ENCODE measurements around the gene SYPL1.
"Not testable (repeated sequence)": the region's sequence is repeated elsewhere in the genome, so short reads cannot be mapped to it uniquely, and the experiment has no call there.

Gene SYPL1

DNA sequence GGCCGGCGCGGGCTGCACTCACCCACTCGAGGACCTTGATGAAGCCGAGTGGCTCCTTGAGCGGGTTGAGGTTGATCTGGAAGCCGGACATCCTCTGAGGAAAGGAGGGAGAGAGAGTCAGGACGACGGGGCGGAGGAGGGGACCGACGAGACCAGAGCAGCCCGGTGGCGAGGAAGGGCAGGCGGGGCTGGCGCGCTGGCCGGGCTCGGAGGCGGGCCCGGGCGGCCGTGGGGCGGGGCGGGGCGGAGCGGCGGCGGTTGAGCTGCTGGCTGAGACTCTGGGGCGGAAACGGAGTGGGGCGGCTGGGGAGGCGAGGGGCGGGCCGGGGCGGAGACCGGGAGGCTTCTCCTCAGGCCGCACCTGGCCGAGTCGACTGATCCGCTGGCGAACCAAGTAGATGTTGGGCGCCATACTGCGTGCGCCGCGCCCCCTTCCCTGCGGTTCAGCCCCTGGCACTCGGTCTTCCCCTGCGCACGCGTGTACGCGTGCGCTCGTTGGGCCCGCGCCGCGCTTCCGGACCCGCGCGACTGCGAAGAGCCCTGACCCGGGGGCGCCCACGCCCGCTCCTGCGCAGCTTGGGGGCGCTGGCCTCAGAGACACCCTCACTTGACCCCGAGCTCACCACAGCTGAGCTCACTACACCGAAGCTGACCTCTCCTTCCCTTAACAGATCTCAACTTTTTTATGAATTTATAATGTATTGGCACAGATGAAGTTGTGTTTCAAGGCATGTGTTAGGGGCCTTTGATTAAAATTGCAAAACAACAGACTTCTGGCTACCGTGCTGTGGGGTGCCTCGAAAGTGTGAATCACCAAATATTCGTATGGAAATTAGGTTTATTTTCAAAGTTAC, at the start of gene SYPL1:
Gene SYPL1 (minus strand): TSS at position 195 of the 854 bp plus-strand sequence. CDS start 104 bp downstream, at position 91.
- DNase-seq, result peak; percentile 94 to 97 (median 97)

DNA sequence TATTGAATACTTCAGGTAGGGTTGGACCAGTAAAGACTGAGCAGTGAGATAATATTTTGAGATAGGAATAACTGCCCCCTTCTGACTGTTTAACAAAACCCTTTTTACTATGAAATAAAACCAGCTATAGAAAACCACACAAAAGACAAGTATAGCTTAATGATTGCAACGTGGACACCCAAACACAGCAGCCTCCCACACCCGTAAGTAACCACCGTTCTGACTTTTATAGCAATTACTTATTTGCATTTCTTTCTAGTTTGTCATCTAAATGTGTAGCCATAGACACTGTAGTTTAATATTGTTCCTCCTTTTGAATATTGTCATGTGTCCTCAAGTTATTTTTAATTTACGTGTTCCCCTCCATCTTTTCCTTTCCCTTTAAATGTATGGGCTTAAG, 42.9 kb upstream of the SYPL1 start:
- DNase-seq, result no peak

DNA sequence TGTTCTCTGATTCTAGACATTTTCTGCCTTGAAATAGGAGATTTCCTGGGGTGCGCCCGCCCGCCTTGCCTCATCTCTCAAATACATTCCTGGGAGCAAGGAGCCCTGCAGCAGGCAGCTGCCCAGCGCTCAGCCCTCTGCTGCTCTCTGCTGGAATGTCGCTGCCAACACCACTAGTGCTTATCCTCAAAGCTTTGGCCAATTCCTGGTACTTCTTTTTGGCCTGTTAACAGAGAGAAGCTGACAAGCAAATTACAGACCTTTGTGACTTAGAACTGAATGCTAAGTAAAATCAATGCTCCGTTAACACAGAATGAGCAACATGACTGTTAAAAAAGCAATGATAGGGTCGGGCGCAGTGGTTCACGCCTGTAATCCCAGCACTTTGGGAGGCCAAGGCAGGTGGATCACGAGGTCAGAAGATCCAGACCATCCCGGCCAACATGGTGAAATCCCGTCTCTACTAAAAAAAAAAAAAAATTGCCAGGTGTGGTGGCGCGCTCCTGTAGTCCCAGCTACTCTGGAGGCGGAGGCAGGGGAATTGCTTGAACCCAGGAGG, 41.9 kb upstream of the SYPL1 start:
- peak; percentile 63 to 87 (median 76) for DNase-seq

DNA sequence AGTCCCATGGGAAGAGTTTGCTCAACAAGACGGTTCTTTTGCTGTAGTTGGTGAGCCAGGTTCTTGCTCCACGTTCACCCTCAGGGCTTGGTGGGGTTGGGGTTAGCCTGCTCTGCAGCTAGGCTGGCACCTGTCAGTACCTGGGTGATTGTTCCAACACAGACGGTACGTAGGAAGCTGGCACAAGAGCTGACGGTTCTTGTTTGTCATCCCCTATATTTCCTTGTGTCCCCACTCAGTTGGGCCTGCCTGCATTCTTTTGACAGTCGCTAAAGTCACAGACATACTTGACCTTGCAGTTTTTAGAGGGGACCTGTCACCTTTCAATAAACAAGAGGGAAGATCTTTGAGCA, 40.2 kb upstream of the SYPL1 start:
- DNase-seq, result no peak

DNA sequence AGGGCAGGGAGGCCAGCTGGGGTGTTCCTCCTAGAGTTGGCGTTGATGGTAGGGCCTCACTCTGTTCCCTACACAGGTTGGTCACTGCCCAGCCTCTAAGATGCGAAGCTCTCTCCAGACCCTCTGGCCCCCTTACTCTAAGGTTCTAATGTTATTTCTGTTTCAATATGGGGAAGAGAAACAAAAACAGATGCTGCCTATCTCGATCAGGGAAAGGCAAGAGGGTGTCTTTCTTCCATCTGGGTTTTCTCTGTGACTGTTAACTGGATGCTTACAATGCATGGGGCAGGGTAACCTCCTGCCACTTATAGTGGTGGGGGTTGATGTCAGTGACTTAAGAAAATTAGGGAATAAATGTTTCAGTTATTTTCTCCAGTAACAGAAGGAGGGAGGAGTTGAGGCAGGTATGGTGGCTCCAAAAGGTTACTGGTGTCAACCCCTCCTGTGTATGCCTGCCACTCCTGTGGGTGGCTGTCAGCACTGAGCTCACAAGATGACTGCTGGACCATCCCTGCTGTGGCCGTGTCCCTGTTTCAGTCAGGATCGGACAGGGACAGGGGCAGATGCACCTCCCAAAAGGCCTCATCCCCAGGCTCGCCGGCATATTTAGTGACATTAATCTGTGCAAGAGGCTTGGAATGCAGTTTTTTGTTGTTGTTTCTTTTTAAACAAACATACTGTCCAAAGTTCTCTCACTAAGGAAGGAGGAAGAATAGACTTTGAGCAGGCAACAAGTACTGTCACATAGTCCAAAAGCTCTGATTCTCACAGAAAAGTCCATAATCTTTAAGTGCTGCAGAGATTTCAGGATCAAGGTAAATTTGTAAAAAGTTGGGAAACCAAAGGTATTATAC, 39.6 kb upstream of the SYPL1 start:
- DNase-seq, result no peak

DNA sequence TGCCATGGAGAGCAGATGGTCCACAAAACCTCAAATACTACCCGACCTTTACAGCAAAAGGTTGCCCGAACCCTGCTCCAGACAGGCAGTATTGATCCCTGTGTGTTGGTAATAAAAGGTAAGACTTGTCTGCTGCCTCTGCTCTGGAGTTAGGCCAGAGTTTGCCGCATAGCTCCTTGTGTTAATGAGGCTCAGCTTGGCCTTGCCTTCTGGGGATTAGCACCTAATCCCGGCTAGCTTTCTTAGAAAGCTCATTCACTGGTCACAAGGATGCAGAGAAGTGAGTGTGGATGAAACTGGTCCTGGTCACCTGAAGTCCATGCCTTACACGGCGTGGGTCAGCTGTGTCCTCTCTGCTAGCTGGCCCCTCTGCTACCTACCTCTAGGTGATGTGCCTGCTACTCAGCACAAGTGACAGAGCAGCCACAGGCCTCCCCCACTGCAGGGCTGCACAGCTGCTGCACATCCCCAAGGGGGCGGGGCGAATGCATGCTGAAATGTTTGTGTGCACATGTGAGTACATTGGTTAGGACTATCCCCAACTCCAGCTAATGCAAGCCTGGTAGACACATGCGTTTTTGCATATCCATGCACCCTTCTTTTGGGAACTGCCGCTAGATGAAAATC, 31.7 kb upstream of the SYPL1 start:
- no peak for DNase-seq

DNA sequence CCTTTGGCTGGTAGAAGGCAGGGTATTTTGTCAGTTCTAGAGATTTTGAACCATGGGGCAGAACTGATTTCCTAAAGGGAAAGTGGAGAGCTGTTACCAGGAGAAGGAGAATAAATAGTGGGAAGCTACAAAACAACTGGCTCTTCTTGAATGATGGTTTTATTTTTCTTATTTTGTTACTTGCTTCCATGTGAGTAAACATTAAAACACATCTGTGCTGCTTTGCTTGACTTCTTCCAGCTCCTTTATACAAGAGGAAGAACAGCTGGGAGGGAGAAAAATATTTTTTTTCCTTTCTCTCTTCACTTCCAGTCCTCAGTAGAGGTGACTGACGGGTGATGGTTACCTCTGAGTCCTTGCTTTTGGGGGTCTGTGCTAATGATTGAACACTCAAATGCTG, 30.0 kb upstream of the SYPL1 start:
- DNase-seq, result no peak

DNA sequence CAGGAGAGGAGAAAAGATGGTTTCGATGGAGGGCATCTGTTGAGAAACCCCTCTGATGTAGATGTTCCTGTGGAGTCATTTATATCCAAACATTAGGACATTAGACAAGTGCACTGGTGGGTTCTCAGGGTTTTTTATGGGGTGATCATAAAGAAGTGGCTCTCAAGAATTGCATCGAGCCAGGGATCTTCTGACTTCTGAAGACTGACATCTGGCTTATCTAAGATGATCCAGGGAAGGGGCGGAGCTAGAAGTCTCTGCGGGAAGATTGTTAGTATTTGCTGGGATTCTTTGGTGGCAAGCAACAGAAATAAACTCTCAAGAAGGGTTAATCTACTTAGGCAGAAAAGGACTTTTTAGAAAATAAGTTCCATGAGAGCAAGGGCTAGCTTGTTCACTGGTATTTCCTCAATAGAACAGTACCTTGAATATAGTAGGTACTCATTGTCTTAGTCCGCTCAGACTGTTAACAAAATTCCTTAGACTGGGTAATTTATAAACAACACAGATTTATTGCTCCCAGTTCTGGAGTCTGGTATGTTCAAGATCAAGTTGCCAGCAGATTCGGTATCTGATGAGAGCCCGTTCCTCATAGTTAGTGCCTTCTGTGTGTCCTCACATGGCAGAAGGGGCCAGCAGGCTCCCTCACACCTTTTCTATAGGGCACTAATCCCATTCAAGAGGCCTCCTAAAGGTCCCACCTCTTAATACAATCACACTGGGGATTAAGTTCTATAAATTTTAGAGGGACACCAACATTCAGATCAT, 28.5 kb upstream of the SYPL1 start:
- no peak for DNase-seq

DNA sequence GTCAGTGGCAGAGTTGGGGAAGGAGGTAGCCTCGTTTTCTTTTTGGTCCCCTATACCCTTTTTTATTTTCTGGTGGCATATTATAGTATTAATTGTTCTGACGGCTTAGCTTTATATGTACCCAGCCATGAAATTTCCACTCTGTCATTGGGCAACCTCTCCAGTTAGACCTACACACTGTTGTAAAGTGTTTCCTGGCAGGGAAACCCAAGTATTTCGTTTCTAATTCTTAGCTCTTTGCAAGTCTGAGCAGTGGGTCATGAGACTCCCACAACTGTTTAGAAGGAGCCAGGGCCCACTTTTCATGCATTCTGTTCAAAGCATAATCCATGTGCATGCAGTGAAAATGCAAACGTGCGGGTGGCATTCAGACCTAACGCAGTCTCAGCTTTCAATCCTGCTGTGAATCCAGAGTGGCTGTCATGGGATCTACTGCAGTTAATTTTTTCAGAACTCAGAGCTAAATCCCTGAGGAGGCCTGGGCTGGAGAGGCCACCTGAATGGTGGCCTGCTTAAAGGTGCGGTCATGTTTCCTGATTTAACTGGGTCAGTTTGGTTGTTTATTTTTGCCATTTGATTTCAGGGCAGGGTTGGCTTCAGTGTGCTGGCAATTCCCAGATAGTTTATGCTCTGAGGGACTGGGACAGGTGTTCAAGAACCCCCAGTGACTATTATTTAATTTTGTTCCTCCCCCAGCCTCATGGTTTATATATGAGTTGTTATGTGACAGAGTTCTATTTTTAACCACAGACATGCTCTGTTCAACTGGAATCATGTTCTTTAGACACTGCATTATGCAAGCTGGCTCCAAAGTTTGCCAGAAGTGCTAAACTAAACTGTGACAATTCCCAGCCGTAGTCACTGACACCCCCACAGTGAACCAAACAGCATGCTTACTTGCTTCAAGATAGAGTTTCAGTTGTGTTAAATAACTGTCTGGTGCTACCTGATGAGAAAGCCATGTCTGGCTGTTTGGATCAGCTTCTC, 27.4 kb upstream of the SYPL1 start:
- DNase-seq, result peak; percentile 9 to 77 (median 27)

DNA sequence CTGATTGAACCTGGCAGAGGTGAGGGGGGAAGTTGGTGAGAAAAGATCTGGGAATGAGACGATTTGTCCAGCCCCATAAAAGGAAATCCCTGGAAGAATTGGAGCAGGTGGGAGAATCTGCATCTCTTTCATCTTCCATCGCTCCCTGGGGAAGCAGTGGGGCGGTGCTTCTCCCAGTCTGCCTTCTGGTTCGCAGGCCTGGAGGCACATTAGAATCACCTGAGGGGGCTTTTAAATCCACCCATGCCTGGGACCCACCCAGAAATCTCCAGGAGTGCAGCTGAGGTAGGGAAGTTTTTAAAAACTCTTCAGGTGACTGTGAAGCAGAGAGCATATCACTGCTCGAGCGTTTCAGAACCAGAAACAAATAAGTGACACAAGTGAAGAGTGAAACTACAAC, 26.7 kb upstream of the SYPL1 start:
- DNase-seq, result no peak

DNA sequence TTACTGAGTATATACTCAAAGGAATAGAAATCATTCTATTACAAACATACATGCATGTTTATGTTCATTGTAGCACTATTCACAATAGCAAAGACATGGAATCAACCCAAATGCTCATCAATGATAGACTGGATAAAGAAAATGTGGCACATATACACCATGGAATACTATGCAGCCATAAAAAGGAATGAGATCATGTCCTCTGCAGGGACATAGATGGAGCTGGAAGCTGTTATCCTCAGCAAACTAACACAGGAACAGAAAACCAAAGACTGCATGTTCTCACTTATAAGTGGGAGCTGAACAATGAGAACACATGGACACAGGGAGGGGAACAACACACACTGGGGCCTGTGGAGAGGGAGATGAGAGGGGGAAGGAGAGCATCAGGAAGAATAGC, 26.1 kb upstream of the SYPL1 start:
- not testable (repeated sequence) for DNase-seq

DNA sequence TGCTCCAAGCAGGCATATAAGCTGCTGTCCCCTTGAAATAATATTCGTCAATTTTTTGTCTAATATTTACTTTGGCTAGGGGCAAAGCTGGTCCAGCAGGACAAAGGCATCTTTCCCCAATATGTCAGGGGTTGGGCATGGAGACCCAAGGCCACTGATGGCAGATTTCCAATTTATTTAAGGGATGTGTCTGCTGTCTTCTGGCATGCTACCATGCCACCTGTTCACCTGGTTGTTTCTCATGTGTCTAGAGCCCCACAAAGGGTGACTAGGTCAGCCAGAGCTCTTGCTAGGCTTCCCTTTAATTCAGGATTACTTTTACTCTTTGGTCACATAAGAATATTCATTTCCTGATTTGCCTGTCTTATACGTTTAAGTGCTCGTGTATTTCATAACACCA, 22.1 kb upstream of the SYPL1 start:
- no peak for DNase-seq

DNA sequence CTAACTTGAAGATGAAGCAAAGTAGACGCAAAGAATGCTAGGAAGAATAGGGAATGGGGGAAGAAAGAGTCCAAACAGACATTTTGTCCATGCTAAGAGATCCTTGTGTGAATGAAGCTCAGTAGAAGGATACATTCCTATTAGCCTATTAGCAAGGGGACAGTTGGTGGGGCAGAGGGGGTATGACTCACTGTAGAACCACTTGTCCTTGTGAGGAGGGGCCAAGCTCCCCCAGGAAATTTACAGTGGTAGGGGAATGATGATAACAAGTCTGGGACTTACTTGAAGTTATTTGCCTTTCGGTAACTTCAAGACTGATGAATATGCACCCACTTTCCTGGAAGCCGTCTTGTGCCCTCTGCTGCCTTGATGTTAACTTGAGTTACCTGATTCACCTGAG, 17.2 kb upstream of the SYPL1 start:
- DNase-seq, result no peak

DNA sequence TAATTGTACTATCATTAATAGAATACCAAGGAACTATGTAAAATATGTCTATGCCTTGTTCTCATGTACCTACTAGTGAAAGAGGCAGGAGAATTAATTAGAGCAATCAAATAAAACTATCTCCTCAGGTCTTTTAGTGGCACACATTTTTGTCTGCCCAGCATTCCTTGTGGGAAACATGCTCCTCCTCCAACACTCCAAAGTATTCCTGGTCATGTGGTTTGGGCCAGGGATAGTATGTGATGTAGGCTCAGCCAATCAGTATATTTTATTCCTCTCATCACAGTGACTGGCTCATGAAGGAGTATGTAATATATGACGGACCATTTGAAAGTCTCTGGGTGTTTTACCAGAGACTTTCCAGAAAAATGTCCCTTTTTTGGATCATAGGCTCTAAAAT, 16.7 kb upstream of the SYPL1 start:
- no peak for DNase-seq

DNA sequence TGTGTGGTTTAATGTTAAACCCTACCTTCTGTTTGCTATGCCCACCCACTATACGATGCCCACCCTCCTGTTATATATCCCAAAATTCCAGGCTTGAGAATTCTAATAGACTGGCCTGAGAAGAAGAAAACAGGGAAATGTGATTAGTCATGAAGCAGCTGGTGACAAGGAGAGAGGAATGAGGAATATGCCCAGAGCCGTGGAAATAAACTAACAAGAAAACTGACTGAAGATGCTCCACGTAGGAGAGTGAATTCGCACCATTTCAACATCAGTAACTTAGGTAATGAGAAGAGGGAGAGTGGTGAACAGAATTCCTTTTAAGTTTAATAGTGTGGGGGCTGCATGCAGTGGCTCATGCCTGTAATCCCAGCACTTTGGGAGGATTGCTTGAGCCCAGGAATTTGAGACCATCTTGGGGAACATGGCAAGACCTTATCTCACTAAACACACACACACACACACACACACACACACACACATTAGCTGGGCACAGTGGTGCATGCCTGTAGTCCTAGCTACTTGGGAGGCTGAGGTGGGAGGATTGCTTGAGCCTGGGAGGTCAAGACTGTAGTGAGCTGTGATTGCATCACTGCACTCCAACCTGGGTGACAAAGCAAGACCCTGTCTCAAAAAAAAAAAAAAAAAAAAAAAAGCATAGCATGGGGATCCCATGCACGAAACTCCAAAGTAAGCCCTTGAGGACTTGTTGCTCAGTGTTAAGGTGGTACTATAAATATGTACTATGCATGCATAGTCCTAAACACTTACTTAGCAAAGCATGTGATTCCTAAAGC, 16.1 kb upstream of the SYPL1 start:
- no peak for DNase-seq

DNA sequence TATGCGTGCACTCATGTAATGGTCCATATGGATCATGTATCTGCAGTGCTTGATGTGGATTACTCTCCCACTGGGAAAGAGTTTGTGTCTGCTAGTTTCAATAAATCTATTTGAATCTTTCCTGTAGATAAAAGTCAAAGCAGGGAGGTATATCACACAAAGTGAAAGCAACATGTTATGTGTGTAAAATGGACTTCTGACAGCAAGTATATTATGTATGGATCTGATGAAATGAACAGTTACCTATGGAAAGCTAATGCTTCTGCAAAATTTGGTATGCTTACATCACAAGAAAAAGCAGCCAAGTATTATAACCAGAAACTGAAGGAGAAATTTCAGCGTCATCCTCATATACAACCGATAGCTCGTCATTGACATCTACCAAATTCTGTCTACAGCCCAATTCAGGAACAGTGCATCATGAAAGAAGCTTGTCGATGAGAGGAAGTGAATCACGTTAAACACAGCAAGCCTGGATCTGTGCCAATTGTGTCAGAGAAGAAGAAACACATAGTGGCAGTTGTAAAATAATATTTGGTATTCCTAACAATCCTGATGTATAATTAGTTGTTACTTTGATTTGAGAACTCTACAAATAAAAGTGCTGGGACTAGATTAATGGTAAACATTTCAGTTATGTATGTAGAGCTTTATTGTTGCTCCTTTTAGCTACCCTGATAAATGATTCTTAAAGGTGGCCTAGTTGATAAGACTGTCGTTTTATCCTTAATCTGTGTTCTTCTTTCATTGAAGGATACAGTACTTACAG, 14.2 kb upstream of the SYPL1 start:
- DNase-seq, result peak in 2 of 3 experiments; percentile 38 to 77

DNA sequence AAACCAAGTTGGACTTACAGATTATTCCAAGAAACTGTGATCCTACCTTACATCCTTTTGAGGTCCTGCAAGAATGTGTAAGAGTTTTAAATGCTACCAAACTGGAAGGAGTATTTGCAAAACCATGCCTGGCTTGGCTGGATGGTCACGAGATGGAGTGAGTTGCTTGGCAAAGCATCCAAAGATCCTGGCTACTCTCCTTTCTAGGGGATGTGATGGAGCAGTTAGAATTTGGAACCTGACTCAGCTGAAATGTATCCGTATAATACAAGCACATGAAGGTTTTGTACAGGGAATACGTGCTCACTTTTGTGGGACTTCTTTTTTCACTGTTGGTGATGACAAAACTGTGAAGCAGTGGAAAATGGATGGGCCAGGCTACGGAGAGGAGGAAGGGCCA, 13.3 kb upstream of the SYPL1 start:
- DNase-seq, result no peak

DNA sequence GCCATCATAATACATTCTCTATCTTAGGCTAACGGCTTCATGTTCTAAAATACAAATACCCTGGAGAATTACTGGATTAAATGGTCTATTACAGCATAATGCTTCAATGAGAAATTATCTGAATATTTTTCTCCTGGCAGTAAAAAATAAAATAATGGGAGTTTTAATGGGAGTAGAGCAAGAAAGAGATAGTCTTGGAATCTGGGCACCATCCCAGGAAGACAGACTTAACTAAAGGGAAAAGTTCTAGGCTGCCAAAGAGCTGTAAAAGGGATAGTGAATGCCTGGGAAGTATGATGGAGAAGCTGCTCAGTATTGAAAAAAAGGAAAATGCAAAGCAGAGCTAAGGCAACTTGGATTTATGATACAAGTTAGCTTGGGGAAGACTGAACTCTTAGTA, 12.1 kb upstream of the SYPL1 start:
- DNase-seq, result no peak

DNA sequence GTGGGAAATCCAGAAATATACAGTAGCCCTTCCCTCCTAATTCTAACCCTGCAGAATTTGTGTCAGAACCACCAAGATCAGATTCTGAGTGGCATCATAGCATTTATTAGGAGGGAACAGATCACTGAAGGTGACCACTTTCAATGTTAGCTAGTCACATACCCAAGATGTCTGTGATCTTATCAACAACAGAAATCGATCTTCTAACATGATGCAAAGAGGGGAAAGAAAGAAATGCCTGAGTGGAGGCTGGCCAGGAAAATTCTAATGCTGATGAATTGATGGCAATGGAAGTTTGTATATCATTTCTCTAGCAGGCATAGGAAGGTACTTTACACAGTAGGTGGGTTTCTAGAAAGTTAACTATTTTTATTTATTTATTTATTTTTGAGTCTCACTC, 10.6 kb upstream of the SYPL1 start:
- DNase-seq, result no peak

All from NCI-H1417 (cell line).